Activated T-cell treated with anti-CD3 and anti-CD28 coated beads, Interleukin-2, amount 50 U/mL, for 4 hours (primary cell): ENCODE measurements around the gene AGPAT2. TPM values are rescaled to one million over a fixed set of nuclear protein-coding genes. Genes with fewer than 3 reads are reported as not detected.

Experiments used
- ATAC-seq, 2 donors: fragments of 200-7000 bp; cut with Tn5 transposase; one replicate each; pipeline ENCODE4 v1.10.0; 2021
- DNase-seq: peaks from one replicate; pipeline ENCODE4 v3.0.0-alpha.2; 2020
- H3K27me3 Mint-ChIP-seq: one replicate; pipeline ENCODE4 v1.8.0; 2021; ENCODE audit warnings: low read depth, mixed read lengths
- H3K36me3 Mint-ChIP-seq: one replicate; pipeline ENCODE4 v1.8.0; 2022; ENCODE audit warnings: mixed read lengths; ENCODE audit not compliant: insufficient read depth
- H3K4me1 Mint-ChIP-seq: one replicate; pipeline ENCODE4 v1.8.0; 2021; ENCODE audit warnings: low read depth, mixed read lengths
- H3K4me3 Mint-ChIP-seq: one replicate; pipeline ENCODE4 v1.8.0; 2021; ENCODE audit warnings: mild to moderate bottlenecking, moderate library complexity, mixed read lengths
- H3K9me3 Mint-ChIP-seq: one replicate; pipeline ENCODE4 v1.8.0; 2021; ENCODE audit warnings: mixed read lengths
- total RNA-seq, 3 donors: library from RNA; stranded (reverse); gene quantifications; one replicate each; pipeline ENCODE4 v1.2.1, GENCODE V29; 2021

AGPAT2 gene
- total RNA-seq, 3 donors from 2014 or later = 11.4 to 14.3 (median 11.7) TPM

DNA sequence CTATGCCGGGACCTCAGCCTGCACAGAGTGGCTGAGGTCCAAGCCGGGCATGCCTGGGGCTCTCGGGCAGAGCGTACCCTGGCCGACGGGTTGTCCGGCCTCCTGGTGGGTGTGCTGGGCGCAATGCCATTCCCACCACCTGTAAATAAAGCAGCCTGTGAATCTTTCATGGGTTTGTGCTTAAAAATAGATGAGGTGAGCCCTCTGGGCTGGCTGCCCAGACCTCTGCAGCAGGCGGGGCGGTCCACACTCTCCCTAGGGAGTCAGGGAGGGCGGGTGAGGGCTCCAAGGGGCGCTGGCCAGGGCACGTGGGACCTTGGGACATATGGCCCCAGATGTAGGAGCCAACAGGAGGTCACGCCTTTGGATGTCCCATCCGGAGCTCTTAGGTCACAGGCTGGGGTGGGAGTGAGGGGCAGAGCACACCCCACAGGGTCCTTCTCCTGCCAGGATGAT lies 3.6 kb upstream of the AGPAT2 start:
- Mint-ChIP-seq H3K36me3 (no peaks in the 10 kb centered on the region), H3K4me1 (peaks cover 6% of the 10 kb centered on the region), H3K27me3 (peaks cover 10% of the 10 kb centered on the region), H3K9me3 (no peaks in the 10 kb centered on the region), H3K4me3 (no peak overlapping the region)
- no peak for ATAC-seq
- DNase-seq = no peak

DNA sequence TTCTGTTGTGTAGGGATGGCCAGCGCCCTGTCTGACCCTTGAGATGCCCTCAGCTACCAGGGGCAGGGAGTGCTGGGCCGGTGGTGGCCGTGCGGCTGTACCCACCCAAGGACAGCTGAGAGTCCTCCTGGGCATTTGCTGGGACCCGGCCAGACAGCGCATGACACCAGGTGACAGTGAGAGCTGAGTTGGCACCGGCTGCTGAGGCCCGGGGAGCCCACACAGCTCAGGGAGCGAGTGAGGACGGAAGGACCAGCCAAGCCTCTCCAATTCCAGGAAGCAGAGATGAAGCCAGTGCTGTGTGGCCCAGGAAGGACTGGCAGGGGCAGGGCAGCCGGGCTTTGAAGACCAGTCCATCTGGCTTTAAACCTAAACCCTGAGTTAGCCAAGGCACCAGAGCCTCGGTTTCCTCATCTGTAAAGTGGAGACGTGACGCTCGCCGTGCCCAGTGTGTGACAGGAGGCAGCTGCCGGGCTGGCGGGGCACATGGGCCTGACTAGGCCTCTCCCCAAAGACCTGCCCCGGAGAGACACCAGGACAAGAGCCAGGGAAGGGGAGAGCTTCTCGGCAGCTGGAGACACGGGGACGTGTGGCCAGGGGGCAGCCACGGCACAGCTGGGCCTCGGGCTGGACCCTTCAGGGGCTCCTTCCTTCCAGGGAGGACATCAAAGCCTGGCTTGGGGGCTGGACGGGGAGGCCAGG lies 3.0 kb upstream of the AGPAT2 start:
- ATAC-seq (no peak), DNase-seq (no peak)
- peaks cover 8% of the 10 kb centered on the region for H3K27me3 Mint-ChIP-seq
- peaks cover 7% of the 10 kb centered on the region for H3K4me1 Mint-ChIP-seq
- H3K4me3 Mint-ChIP-seq = no peak overlapping the region
- no peaks in the 10 kb centered on the region for H3K9me3 Mint-ChIP-seq
- no peaks in the 10 kb centered on the region for H3K36me3 Mint-ChIP-seq

DNA sequence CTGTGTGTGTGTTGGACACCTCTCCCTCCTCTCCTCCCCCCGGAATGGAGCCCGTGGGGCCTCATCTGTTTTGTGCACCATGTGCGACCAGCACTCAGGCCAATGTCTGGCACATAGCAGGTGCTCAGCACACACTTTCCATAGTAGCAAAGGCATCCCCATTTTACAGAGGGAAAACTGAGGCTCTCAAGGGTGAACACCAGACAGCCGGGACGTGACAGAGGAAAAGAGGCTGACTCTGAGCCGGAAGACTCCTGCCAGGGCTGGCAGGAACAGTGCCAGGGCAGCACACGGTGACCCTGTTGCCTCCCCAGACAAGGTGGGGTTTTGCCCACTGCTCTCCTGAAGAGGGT lies 1.8 kb upstream of the AGPAT2 start:
- H3K4me3 Mint-ChIP-seq = no peak overlapping the region
- DNase-seq = no peak
- ATAC-seq = no peak
- peaks cover 3% of the 10 kb centered on the region for H3K27me3 Mint-ChIP-seq
- peaks cover 7% of the 10 kb centered on the region for H3K4me1 Mint-ChIP-seq
- H3K9me3 Mint-ChIP-seq = no peaks in the 10 kb centered on the region
- no peaks in the 10 kb centered on the region for H3K36me3 Mint-ChIP-seq

DNA sequence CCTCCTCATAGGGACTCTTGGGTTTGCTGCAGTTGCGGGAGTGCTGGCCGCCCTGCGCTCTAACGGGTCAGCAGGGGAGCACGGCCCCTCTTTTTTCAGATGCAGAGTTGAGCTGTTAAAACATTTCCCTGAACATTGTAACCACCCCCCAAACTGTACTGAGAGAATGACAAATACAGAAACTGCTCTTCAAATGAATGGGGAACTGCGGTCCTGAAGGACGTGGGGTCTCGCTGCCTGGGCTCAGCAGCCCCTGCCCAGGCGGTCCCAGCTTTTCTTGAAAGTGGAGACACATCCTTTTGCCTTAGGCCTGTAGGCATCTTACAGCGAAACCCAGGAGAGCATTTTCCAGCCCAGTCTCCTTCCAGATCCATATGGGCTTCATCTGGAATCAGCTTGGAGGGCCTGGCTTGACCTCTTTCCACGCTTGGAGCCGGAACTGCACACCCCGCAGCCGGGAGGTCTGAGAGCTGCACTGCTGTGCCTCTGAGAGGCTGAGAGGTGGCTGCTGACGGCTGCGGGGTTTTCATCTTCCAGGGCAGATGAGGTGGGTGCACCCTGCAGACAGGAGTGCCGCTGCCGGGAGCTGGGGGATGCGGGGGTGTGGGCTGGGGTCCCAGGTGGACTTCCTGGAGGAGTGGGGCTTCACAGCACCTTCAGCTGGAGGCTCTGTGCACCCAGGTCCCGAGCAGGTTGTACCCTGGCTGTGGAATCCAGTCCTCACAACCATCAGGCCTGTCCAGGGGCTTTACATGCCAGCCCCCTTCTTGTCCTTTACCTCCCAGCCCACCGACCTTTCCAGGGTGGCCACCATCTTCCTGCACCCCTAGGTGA lies 1.2 kb upstream of the AGPAT2 start:
- Mint-ChIP-seq H3K27me3 (peaks cover 3% of the 10 kb centered on the region), H3K4me3 (peak overlapping the region; percentile 51), H3K4me1 (peaks cover 7% of the 10 kb centered on the region), H3K9me3 (no peaks in the 10 kb centered on the region), H3K36me3 (no peaks in the 10 kb centered on the region)
- ATAC-seq (no peak), DNase-seq (no peak)

DNA sequence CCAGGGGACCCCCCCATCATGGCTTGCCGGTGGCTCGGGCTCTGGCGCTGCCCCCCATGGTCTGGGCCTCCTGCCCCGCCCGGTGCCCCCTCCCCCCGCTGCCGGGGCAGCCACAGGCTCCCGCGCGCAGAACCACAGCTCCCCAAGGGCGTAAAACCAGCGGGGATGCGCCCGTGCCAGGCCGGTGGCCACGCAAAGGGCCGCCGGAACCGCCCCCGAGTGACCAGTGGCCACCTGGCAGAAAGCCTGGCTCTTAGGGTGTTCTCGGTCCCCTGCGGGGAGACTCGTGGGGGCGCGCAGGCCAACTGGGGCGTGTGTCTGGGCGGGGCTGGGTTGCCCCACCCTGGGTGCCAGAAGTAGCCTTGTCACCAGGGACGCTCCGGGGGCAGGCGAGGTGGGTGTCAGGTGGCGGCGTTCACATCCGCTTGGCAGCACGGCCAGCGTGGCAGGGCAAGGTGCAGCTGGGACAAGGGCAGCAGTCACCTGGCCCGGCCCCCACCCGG lies 515 bp upstream of the AGPAT2 start:
- ATAC-seq (no peak), DNase-seq (no peak)
- Mint-ChIP-seq H3K27me3 (no peaks in the 10 kb centered on the region), H3K9me3 (no peaks in the 10 kb centered on the region), H3K4me3 (peak overlapping the region; percentile 51), H3K4me1 (peaks cover 7% of the 10 kb centered on the region), H3K36me3 (no peaks in the 10 kb centered on the region)

DNA sequence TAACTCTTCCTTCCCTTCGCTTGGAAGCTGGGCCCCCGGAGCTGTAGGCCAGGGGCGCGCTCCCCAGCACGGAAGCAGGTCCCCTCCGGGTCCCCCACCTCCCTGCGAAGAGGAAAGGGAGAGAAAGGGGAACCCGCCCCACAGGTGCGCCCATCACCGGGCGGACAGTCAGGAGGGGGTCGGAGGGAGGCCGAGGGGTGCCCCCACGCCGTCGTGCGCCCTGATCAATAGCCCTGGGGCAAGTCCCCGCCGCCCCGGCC lies 793 bp downstream of the AGPAT2 start:
- H3K4me3 Mint-ChIP-seq = peak overlapping the region; percentile 77
- ATAC-seq (no peak), DNase-seq (no peak)
- H3K27me3 Mint-ChIP-seq = no peaks in the 10 kb centered on the region
- no peaks in the 10 kb centered on the region for H3K9me3 Mint-ChIP-seq
- H3K36me3 Mint-ChIP-seq = no peaks in the 10 kb centered on the region
- H3K4me1 Mint-ChIP-seq = peaks cover 7% of the 10 kb centered on the region

DNA sequence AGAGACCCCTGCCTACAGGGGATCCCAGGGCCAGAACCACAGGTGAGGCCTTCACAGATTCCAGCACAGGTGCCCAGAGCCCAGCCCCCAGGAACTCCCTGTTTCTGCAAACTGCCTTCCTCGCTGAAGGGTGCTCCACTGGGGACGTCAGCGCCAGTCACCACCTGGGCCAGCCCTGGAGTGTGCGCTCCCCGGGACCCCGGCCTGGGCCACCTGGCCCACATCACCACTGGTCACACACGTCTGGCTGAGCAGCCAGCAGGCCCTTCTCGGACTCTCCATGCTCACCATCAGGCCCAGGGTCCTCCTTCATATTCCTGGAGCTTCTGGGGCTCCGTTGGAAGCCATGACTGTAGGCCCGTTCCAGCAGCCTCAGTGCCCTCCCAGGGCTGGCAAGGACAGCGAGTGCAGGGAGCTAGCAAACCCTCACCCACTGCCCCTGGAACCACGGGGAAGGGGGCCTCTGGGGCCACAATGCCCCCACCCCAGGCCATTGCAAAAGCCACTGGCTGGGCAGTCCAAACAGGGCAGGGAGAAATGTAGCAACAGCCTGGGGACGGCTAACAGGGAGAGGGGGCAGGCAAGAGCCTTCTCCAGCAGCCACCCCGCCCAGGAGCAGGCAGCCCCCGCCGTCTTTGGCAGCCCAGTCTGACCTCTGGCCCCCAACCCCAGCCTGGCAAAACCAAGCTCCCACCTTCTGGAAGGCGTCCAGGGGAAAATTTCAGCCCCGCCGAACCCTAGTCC lies 1.3 kb downstream of the AGPAT2 start:
- peaks cover 7% of the 10 kb centered on the region for H3K4me1 Mint-ChIP-seq
- ATAC-seq = no peak
- no peaks in the 10 kb centered on the region for H3K9me3 Mint-ChIP-seq
- H3K4me3 Mint-ChIP-seq = peak overlapping the region; percentile 77
- H3K27me3 Mint-ChIP-seq = no peaks in the 10 kb centered on the region
- H3K36me3 Mint-ChIP-seq = no peaks in the 10 kb centered on the region
- no peak for DNase-seq

DNA sequence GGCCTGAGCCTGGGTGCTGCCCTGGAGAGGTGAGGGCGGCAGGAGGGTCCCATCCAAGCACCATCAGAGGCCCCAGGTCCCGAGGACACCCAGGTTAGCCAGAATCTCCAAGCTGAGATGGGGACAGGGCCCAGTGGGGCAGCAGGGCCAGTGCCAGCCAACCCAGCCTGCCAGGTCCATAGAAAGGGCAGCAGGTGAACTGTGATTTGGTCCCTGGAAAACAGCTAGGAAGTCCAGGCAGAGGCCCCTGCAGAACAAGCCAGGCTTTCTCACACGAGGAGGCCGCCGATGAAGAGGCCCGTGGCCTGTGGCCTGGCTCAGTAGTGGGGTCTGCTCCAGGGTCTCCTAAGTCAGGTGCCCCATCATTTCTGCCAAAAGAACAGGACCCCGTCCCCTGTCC lies 2.0 kb downstream of the AGPAT2 start:
- DNase-seq = no peak
- Mint-ChIP-seq H3K4me1 (peaks cover 7% of the 10 kb centered on the region), H3K36me3 (no peaks in the 10 kb centered on the region), H3K9me3 (no peaks in the 10 kb centered on the region), H3K4me3 (no peak overlapping the region), H3K27me3 (no peaks in the 10 kb centered on the region)
- no peak for ATAC-seq

DNA sequence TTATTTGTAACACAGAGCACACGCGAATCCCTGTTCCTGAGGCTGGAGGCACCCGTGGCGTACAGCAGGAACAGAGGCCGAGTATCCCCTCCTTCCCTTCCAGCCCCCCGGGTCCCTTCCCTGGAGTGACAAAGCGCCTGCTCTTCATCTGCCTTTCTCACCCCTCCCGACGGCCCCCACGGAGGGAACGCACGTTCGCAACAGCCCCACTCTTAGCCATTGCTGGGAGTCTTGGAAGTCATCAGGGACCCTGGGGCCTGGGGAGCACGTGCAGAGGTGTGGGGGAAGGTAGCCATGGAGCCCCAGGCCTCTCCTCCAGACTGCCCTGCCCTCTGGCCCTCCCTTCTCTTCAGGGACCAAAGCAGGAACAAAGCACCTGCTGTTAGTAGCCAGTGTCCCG lies 2.5 kb downstream of the AGPAT2 start:
- Mint-ChIP-seq H3K4me3 (no peak overlapping the region), H3K9me3 (no peaks in the 10 kb centered on the region)

DNA sequence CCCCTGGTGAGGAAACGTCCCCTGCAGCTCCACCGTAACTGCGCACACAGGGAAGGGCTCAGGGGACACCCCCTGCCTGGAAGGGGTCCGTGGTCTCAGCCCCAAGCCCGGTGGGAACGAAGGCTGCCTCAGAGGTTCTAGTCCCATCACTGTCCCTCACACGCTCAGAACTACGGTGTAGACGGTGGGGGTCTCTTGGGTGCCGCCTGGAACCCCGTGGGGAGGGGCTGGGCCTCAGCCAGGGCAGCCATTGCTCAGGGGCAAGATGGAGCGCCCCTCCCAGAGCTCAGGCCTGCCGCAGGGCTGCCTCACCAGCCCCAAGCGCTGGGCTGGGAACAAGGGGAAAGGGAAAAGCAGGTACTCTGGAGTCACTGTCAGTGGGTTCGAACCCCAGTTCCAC lies 2.9 kb downstream of the AGPAT2 start:
- no peak for DNase-seq
- no peaks in the 10 kb centered on the region for H3K36me3 Mint-ChIP-seq
- H3K9me3 Mint-ChIP-seq = no peaks in the 10 kb centered on the region
- no peaks in the 10 kb centered on the region for H3K27me3 Mint-ChIP-seq
- ATAC-seq = no peak
- H3K4me1 Mint-ChIP-seq = peaks cover 7% of the 10 kb centered on the region
- no peak overlapping the region for H3K4me3 Mint-ChIP-seq

More for the DNA sequence above, 2.5 kb downstream of the AGPAT2 start:
- Mint-ChIP-seq H3K27me3 (no peaks in the 10 kb centered on the region), H3K4me1 (peaks cover 7% of the 10 kb centered on the region), H3K36me3 (no peaks in the 10 kb centered on the region)
- DNase-seq (no peak), ATAC-seq (no peak)

DNA sequence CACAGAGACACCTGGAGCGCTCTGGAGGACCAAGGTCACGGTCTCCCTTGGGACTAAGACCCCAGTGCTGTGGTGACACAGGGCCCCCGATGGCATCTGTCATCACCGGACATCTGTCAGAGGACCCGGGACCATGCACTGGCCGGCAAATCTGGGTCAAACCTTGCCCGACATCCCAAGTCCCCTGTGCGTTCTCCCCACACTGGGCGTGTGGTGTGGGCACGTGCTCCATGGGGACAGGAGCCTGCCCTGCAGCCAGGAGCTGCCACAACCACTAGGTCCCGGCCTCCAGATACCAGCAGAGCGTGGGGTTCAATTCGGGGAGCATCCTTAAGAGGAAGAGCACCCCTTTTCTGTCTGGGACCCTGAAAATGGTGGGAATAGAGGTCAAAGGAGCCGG lies 3.5 kb downstream of the AGPAT2 start:
- H3K4me3 Mint-ChIP-seq = no peak overlapping the region
- H3K9me3 Mint-ChIP-seq = no peaks in the 10 kb centered on the region
- no peak for DNase-seq
- ATAC-seq = no peak
- H3K4me1 Mint-ChIP-seq = peaks cover 7% of the 10 kb centered on the region
- no peaks in the 10 kb centered on the region for H3K27me3 Mint-ChIP-seq
- no peaks in the 10 kb centered on the region for H3K36me3 Mint-ChIP-seq

DNA sequence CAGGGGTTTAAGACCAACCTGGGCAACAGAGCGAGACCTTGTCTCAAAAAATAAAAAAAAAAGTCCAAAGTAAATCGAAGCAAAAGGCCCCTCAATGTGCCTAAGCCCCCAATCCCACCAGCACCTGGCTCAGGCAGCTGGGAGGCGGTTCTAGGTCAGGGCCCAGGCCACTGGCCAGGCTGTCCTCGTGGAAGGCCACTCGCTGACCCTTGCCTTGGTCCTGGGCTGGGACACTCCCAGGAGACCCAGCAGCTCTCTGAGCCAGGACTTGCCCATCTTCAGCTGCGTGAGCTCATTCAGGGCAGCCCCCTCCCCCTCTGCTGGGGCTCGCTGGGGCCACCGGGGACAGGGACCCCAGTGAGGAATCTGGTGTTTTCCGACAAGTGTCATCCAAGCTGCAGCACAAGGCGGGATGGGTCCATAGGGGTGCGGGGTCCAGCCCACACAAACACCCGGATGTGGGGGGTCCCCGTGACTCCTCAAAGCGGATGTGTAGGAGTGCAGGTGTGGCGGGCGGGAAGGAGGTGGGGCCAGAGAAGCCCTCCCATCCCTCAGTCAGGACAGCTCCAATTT lies 4.0 kb downstream of the AGPAT2 start:
- H3K36me3 Mint-ChIP-seq = no peaks in the 10 kb centered on the region
- peaks cover 7% of the 10 kb centered on the region for H3K4me1 Mint-ChIP-seq
- H3K4me3 Mint-ChIP-seq = no peak overlapping the region
- no peaks in the 10 kb centered on the region for H3K27me3 Mint-ChIP-seq
- no peaks in the 10 kb centered on the region for H3K9me3 Mint-ChIP-seq
- ATAC-seq (no peak), DNase-seq (no peak)

DNA sequence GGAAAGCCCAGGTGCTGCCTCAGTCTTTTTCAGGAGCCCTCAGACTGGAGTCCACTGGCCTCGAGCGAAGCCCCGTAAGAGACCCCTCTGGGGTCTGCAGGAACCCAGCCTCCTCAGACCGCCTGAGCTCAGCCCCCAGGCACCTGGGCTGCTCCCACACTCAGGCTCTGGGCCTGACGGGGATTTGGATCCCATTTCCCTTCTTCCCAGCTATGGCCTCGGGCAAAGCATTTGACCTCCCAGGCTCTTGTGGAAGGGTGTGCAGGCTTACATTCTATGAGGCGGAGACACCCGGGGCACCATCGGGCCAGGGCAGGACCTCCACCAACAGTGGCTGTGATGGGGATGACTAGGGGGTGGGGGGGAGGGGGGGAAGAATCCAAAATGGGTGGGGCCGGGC lies 4.5 kb downstream of the AGPAT2 start:
- H3K4me1 Mint-ChIP-seq = peaks cover 7% of the 10 kb centered on the region
- no peaks in the 10 kb centered on the region for H3K36me3 Mint-ChIP-seq
- H3K9me3 Mint-ChIP-seq = no peaks in the 10 kb centered on the region
- H3K27me3 Mint-ChIP-seq = no peaks in the 10 kb centered on the region
- DNase-seq (no peak), ATAC-seq (no peak)
- H3K4me3 Mint-ChIP-seq = no peak overlapping the region

DNA sequence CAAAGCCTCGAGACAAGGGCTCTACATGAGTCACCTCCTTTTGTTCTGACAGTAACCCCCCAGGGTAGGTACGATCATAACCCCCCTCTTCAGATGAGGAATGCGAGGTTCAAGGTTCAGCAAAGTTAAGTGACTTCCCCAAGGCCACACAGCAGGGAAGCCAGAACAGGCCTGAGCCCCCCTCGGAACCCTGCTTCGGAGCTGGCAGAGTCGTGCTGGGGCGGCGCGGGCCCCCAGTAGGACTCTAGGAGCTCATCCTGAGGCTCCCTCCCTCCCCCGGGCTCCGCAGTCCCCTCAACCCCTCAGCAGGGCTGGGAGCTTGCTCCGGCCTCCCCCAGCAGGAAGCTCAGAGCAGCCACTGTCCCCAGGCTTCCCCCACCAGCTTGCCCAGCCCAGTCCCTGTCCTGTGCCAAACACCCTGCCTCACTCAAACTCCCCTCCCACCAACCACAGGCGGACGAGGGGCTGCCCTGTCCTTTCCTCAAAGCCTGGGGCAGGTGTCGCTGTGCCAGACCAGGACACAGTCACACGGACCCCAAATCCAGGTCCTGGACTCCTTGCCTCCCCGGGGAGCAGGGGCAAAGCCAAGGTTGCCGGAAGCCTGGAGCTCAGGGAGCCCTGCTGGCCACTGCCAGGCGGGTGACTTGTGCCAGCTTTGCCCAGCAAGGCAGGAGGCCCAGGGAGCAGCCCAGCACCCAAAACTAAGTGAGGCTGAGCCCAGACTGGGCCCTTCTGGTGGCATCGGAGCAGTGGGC lies 5.1 kb downstream of the AGPAT2 start:
- Mint-ChIP-seq H3K9me3 (no peaks in the 10 kb centered on the region), H3K4me3 (no peak overlapping the region), H3K27me3 (no peaks in the 10 kb centered on the region), H3K4me1 (peaks cover 7% of the 10 kb centered on the region), H3K36me3 (no peaks in the 10 kb centered on the region)
- DNase-seq (no peak), ATAC-seq (no peak)
